ENCODE measurements around the gene C10orf71.

C10orf71 gene, protein sequence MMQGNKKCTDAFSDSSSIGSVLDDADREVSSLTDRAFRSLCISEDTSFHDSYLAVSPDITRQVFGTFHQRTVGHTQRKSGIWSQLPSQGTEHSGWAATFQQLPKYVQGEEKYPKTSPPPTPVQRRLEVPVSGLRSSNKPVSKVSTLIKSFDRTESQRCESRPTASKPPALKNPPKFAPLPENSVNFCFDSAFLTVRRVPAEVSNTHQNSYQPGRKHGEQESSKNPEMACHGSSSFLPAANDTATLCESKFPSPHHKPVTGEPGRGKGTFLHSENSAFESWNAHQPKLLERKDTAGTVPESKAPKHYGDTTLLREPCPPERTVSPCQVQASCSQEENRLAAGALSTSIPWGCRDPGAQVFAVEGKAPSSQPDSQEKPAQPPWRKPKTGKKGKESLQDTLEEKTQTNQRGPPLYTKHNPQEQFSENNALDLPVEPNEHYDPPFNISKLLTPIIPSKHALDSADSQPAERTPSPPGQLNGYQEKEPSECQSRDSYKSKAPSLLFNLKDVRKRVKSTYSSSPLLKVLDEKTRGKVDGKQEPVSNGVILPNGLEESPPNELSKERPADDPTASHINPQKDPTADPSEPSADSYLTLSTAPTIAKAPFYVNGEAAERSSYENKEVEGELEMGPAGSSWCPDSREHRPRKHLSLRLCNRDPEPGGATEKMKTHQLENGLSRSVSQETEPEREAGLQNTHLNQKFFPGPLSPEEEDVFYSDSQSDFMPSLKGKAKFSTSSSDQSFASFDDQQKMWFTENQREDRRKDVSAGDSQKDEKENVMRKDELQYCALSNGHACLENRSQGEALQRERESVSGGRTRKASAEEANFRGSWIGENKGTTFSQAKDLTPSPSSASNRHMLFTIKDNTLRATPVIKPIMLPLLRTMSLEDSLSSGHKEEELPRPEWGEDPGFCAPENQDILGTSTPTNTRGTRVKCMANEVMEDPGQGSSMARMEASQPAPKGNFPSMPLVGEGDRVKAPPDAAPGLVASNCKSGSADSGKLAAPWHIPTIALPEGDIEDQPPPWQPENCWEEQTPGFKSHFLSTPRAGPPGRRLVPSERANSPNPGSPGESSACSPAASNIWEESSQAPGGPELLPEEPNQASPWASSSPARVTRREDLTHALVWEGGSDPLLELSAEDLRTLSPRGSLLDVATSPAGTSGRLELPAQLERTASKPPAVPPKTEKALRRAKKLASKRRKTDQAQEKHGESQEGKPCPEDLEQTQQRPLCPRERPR (N-terminal part only)

DNA sequence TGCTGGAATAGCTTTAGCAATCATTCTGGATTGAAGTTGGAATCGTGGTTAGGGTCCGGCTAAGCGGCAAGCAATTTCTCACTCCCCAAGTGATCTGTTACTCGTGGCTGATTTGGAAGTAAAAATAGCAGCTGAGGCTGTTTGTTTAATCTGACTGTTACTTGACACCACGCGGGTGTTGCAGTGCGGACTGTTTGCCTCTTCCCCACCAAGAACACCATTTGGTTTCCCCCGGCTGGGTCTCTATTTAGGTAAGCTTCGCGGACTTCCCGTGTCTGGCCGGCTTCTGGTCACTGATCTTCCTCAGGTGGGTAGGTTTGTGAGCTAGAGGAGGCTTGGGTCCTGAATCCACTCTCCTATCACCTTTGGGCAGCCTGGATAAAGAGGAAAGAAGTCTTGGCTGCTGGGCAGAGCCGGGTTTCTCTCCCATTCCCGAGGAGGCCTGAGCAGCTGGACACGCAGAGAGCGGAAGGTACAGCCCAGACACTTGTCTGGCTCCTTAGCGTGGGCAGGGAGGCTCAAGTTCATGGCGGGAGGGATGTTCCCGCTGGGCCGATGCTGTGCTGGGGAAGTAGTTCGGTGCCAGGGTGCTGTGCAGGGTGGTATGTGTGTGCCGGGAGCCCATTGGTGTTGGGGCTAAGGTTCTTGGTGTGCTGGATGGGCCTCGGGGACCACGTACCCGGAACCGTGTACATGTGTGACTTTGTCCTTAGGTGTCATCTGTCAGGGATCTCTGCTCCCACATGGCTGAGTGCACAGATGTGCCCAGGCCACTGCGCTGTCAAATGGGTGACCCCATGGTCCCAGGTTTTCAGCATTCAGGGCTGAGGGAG, at the start of gene C10orf71:
Gene C10orf71 (plus strand): TSS at position 188 of the 833 bp plus-strand sequence. CDS start 23,376 bp downstream, outside the sequence.
- H3K4me1 ChIP-seq (ENCODE audit: control insufficient read depth, insufficient read depth, low read length), result peaks cover 8% of the 10 kb centered on the region; the same call in 1 of the 2 replicates
- ChIA-PET CTCF (interaction anchor here (0.6 kb wide), 2 partner anchors 13 to 108 kb away, joined by 3 to 5 read pairs; no protein-coding TSS in a partner anchor), POLR2A (no interaction called here)
- H3K36me3 ChIP-seq (ENCODE audit: control insufficient read depth in 2 of 2, insufficient read depth in 1 of 2, low read length in 2 of 2), result no peaks in the 10 kb centered on the region
- H3K27ac ChIP-seq (ENCODE audit: extremely low read depth, low read depth, low read length), result no peak within 1 kb of the TSS
- H3K4me3 ChIP-seq (ENCODE audit: low read depth, low read length), result no peak within 1 kb of the TSS
- H3K9me3 ChIP-seq (ENCODE audit: control insufficient read depth, insufficient read depth, low read depth, low read length), result no peaks in the 10 kb centered on the region
- TF ChIP-seq ZNF510 (tag by site-specific recombination; IDR thresholded peaks at IDR 0.05; ENCODE audit: insufficient replicate concordance) (no peak), FEZF1 (tag by site-specific recombination; IDR thresholded peaks at IDR 0.05) (peak; percentile 55), GLIS1 (tag by site-specific recombination; IDR thresholded peaks at IDR 0.05) (peak; percentile 46; the same call in 1 of the 2 replicates), ZBTB17 (tag by site-specific recombination; IDR thresholded peaks at IDR 0.05) (peak; percentile 62; the same call in 1 of the 2 replicates)

DNA sequence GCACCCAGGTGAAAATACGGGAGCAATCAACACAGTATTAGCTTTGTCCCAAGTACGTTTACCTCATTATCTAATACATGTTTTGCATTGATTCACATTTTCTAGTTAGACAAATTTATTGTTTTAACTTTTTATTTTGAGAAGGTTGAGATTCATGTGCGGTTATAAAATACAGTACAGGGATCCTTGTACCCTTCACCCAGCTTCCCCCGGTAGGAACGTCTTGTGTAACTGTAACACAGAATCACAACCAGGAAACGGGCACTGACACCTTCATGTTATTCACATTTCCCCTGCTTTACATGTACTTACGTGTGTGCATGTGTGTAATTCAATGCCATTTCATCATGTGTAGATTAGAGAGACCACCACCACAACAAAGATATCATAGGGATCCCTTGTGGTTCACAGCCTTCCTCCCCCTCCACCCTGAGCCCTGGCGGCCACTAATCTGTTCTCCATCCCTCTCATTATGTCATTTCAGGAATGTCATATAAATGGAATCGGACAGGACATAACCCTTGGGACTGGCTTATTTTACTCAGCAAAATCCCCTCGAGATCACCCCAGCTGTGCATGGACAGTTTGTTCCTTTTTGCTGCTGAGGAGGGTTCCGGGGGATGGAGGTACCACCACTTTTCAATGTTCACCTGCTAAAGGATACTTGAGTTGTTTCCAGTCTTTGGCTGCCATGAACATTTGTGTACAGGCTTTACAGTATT, 46.5 kb upstream of the C10orf71 start:
- Histone ChIP-seq H3K36me3 (ENCODE audit: control insufficient read depth in 2 of 2, insufficient read depth in 1 of 2, low read length in 2 of 2) (no peaks in the 10 kb centered on the region), H3K9me3 (ENCODE audit: control insufficient read depth, insufficient read depth, low read depth, low read length) (no peaks in the 10 kb centered on the region), H3K4me3 (ENCODE audit: low read depth, low read length) (no peak overlapping the region), H3K4me1 (ENCODE audit: control insufficient read depth, insufficient read depth, low read length) (no peaks in the 10 kb centered on the region), H3K27ac (ENCODE audit: extremely low read depth, low read depth, low read length) (no peak overlapping the region)
- TF ChIP-seq ZNF529 (tag by site-specific recombination; IDR thresholded peaks at IDR 0.05; ENCODE audit: insufficient replicate concordance) (peak; percentile 93), ZNF366 (tag by site-specific recombination; conservative IDR thresholded peaks at IDR 0.05) (no peak)
- ChIA-PET CTCF (no interaction called here), POLR2A (no interaction called here)

- Histone ChIP-seq H3K36me3 (ENCODE audit: control insufficient read depth in 2 of 2, insufficient read depth in 1 of 2, low read length in 2 of 2) (no peaks in the 10 kb centered on the region), H3K9me3 (ENCODE audit: control insufficient read depth, insufficient read depth, low read depth, low read length) (no peaks in the 10 kb centered on the region), H3K27ac (ENCODE audit: extremely low read depth, low read depth, low read length) (no peak overlapping the region), H3K4me1 (ENCODE audit: control insufficient read depth, insufficient read depth, low read length) (no peaks in the 10 kb centered on the region), H3K4me3 (ENCODE audit: low read depth, low read length) (no peak overlapping the region)
- ChIA-PET POLR2A (no interaction called here), CTCF (no interaction called here)
- TF ChIP-seq ZBTB8A (tag by site-specific recombination; IDR thresholded peaks at IDR 0.05) (no peak), ZNF624 (tag by site-specific recombination; IDR thresholded peaks at IDR 0.05) (no peak), MEIS1 (CRISPR knock-in tag; IDR thresholded peaks at IDR 0.05; ENCODE audit: borderline replicate concordance) (no peak), ZNF133 (tag by site-specific recombination; IDR thresholded peaks at IDR 0.05) (no peak), HOXA7 (CRISPR knock-in tag; IDR thresholded peaks at IDR 0.05; ENCODE audit: borderline replicate concordance) (no peak), YY1 (tag by site-specific recombination; IDR thresholded peaks at IDR 0.05) (no peak), ZNF585B (tag by site-specific recombination; IDR thresholded peaks at IDR 0.05) (no peak), BCL11A (tag by site-specific recombination; IDR thresholded peaks at IDR 0.05; ENCODE audit: low read depth) (no peak), ZBTB21 (tag by site-specific recombination; IDR thresholded peaks at IDR 0.05) (no peak), SP2 (tag by site-specific recombination; IDR thresholded peaks at IDR 0.05) (no peak), ZSCAN16 (tag by site-specific recombination; IDR thresholded peaks at IDR 0.05) (no peak), ZNF121 (tag by site-specific recombination; IDR thresholded peaks at IDR 0.05) (no peak)
- TF ChIP-seq, protein P1, sequence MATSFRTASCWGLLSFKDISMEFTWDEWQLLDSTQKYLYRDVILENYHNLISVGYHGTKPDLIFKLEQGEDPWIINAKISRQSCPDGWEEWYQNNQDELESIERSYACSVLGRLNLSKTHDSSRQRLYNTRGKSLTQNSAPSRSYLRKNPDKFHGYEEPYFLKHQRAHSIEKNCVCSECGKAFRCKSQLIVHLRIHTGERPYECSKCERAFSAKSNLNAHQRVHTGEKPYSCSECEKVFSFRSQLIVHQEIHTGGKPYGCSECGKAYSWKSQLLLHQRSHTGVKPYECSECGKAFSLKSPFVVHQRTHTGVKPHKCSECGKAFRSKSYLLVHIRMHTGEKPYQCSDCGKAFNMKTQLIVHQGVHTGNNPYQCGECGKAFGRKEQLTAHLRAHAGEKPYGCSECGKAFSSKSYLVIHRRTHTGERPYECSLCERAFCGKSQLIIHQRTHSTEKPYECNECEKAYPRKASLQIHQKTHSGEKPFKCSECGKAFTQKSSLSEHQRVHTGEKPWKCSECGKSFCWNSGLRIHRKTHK (tag by site-specific recombination; IDR thresholded peaks at IDR 0.05), result no peak
- TF ChIP-seq, protein P2, sequence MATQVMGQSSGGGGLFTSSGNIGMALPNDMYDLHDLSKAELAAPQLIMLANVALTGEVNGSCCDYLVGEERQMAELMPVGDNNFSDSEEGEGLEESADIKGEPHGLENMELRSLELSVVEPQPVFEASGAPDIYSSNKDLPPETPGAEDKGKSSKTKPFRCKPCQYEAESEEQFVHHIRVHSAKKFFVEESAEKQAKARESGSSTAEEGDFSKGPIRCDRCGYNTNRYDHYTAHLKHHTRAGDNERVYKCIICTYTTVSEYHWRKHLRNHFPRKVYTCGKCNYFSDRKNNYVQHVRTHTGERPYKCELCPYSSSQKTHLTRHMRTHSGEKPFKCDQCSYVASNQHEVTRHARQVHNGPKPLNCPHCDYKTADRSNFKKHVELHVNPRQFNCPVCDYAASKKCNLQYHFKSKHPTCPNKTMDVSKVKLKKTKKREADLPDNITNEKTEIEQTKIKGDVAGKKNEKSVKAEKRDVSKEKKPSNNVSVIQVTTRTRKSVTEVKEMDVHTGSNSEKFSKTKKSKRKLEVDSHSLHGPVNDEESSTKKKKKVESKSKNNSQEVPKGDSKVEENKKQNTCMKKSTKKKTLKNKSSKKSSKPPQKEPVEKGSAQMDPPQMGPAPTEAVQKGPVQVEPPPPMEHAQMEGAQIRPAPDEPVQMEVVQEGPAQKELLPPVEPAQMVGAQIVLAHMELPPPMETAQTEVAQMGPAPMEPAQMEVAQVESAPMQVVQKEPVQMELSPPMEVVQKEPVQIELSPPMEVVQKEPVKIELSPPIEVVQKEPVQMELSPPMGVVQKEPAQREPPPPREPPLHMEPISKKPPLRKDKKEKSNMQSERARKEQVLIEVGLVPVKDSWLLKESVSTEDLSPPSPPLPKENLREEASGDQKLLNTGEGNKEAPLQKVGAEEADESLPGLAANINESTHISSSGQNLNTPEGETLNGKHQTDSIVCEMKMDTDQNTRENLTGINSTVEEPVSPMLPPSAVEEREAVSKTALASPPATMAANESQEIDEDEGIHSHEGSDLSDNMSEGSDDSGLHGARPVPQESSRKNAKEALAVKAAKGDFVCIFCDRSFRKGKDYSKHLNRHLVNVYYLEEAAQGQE (tag by site-specific recombination; IDR thresholded peaks at IDR 0.05), result no peak
Measured at GRCh38 chr10:49253340-49253906, 45.5 kb upstream of the C10orf71 start.
